ENCODE data around the gene FAM222A.

DNA sequence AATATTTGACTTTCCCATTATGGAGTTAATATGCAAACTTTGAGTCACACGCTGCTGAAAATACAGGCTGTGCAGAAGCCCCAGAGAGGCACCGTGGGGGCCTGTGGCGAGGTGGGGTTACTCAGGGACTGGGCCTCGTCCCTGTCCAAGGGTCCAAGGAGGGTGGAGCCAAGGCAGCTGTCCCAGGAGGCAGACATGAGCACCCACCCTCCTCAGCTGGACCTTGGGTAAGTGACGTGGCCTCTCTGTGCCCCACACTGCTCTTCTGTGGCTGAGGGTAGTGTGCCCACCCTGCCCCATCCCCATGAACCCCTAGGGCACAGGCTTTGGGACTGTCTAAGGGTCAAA is 39.4 kb downstream of the FAM222A start:
- no peak for TF ChIP-seq CTCF (IDR thresholded peaks at IDR 0.05)
- TF ChIP-seq POLR2A (IDR thresholded peaks at IDR 0.05), result no peak
- no peak for TF ChIP-seq POLR2AphosphoS5 (IDR thresholded peaks at IDR 0.05)
- no peak for TF ChIP-seq EP300 (IDR thresholded peaks at IDR 0.05)
